Natural killer cell (primary cell): ENCODE data around the gene PCYT2. TPM values are rescaled to one million over a fixed set of nuclear protein-coding genes. Genes with fewer than 3 reads are reported as not detected.
A peak's percentile ranks its signal among the peaks of the same experiment; 100 is the strongest.

Experiments
- ATAC-seq, 3 donors: fragments of 150-1000 bp in 2 of 3; fragments of 200-7000 bp in 1 of 3; cut with Tn5 transposase; 1 replicate in 1 of 3; 2 replicates in 2 of 3; pipeline ENCODE4 v1.10.0; 2021; ENCODE audit warnings: mild to moderate bottlenecking in 2 of 3, moderate library complexity in 2 of 3
- DNase-seq, 2 donors: peaks; one replicate each; pipeline versions ENCODE4 v3.0.0 to v3.0.0-alpha.2; 2013 to 2021; ENCODE audit warnings: mixed read lengths in 1 of 2
- H3K27ac ChIP-seq: one replicate; pipeline ENCODE4 v1.5.1; 2013; ENCODE audit warnings: mild to moderate bottlenecking, low read length
- H3K27me3 ChIP-seq: one replicate; pipeline ENCODE4 v1.6.1; 2013; ENCODE audit warnings: low read length; ENCODE audit not compliant: control insufficient read depth, insufficient read depth
- H3K36me3 ChIP-seq: one replicate; pipeline ENCODE4 v1.6.1; 2013; ENCODE audit warnings: low read length; ENCODE audit not compliant: control insufficient read depth, insufficient read depth
- H3K4me1 ChIP-seq: one replicate; pipeline ENCODE4 v1.6.1; 2013; ENCODE audit warnings: low read length; ENCODE audit not compliant: control insufficient read depth, insufficient read depth
- H3K4me3 ChIP-seq: one replicate; pipeline ENCODE4 v1.5.1; 2013; ENCODE audit warnings: low read length
- H3K9me3 ChIP-seq: one replicate; pipeline ENCODE4 v1.6.1; 2013; ENCODE audit warnings: low read length; ENCODE audit not compliant: control insufficient read depth, insufficient read depth
- H3K27ac Mint-ChIP-seq, 2 donors: one replicate each; pipeline ENCODE4 v1.8.0; 2022; ENCODE audit warnings: mild to moderate bottlenecking in 2 of 2, mixed read lengths in 2 of 2, moderate library complexity in 1 of 2
- H3K27me3 Mint-ChIP-seq, 2 donors: one replicate each; pipeline ENCODE4 v1.8.0; 2022; ENCODE audit warnings: low read depth in 2 of 2, mixed read lengths in 2 of 2
- H3K36me3 Mint-ChIP-seq: one replicate; pipeline ENCODE4 v1.8.0; 2022; ENCODE audit warnings: mixed read lengths
- H3K4me1 Mint-ChIP-seq, 2 donors: one replicate each; pipeline ENCODE4 v1.8.0; 2022; ENCODE audit warnings: mixed read lengths in 2 of 2
- H3K4me3 Mint-ChIP-seq: one replicate; pipeline ENCODE4 v1.8.0; 2022; ENCODE audit warnings: mild to moderate bottlenecking, moderate library complexity, mixed read lengths
- H3K9me3 Mint-ChIP-seq, 2 donors: one replicate each; pipeline ENCODE4 v1.8.0; 2022; ENCODE audit warnings: mixed read lengths in 2 of 2
- CTCF ChIP-seq: fragments of 200-600 bp; IDR thresholded peaks from one replicate; pipeline ENCODE4 v1.8.0; 2022; ENCODE audit warnings: antibody characterized with exemption
- WGBS: methylation state at CpG from one replicate; pipeline ENCODE4 v1.1.7; 2013; ENCODE audit warnings: missing lambda C conversion rate; ENCODE audit not compliant: insufficient coverage; 5-methylcytosine and 5-hydroxymethylcytosine counted together
- intact Hi-C: fragments of 100-400 bp; cut with micrococcal nuclease; formaldehyde crosslinking; loops from one replicate; pipeline ENCODE4 v1.14.2; 2022
- total RNA-seq, 4 donors: library from RNA; stranded (reverse); fragments of 120-200 nt in 1 of 4; gene quantifications; one replicate each; pipeline versions ENCODE4 v1.2.3 to v1.2.4, GENCODE V29; 2013 to 2022

PCYT2 gene
- total RNA-seq, 3 donors from 2014 or later (not counting 1 experiment from before 2014, with no cell fraction given): 30.6 to 34.4 (median 34.2) TPM

GRCh38 chr17:81895400-81895799, 15.8 kb downstream of the PCYT2 start:
- Histone ChIP-seq H3K36me3 (peaks cover 27% of the 10 kb centered on the region), H3K4me1 (peaks cover 14% of the 10 kb centered on the region), H3K27me3 (no peaks in the 10 kb centered on the region), H3K9me3 (no peaks in the 10 kb centered on the region), H3K27ac (no peak overlapping the region), H3K4me3 (no peak overlapping the region)
- DNase-seq: no peak
- Mint-ChIP-seq H3K9me3 (no peaks in the 10 kb centered on the region), H3K4me1 (peaks cover 0 to 5% of the 10 kb centered on the region in 2 donors), H3K27ac (no peak overlapping the region), H3K27me3 (no peaks in the 10 kb centered on the region), H3K36me3 (no peaks in the 10 kb centered on the region), H3K4me3 (no peak overlapping the region)
- ATAC-seq: no peak
- WGBS: 98% methylated on average over 11 of the region's 11 CpGs
- no peak for TF ChIP-seq CTCF
- intact Hi-C loops: no loop called here

GRCh38 chr17:81891303-81891552, 20.0 kb downstream of the PCYT2 start:
- ATAC-seq: peak; percentile 15 to 25 (median 16)
- no peak for TF ChIP-seq CTCF
- peak overlapping the region; percentile 97 for H3K4me3 Mint-ChIP-seq
- no peak for DNase-seq
- Histone ChIP-seq H3K36me3 (peaks cover 42% of the 10 kb centered on the region), H3K27ac (no peak overlapping the region), H3K27me3 (no peaks in the 10 kb centered on the region), H3K4me3 (no peak overlapping the region), H3K9me3 (no peaks in the 10 kb centered on the region), H3K4me1 (peaks cover 23% of the 10 kb centered on the region)
- under 1% methylated on average over 40 of the region's 40 CpGs for WGBS
- no peaks in the 10 kb centered on the region for H3K36me3 Mint-ChIP-seq
- H3K27ac Mint-ChIP-seq: peak overlapping the region; percentile 93 to 96
- intact Hi-C loops: no loop called here
- H3K4me1 Mint-ChIP-seq: peaks cover 10 to 18% of the 10 kb centered on the region in 2 donors
- no peaks in the 10 kb centered on the region for H3K27me3 Mint-ChIP-seq
- H3K9me3 Mint-ChIP-seq: no peaks in the 10 kb centered on the region

GRCh38 chr17:81890447-81891302, 20.5 kb downstream of the PCYT2 start:
- H3K9me3 ChIP-seq: no peaks in the 10 kb centered on the region
- Mint-ChIP-seq H3K4me1 (peaks cover 10 to 21% of the 10 kb centered on the region in 2 donors), H3K36me3 (no peaks in the 10 kb centered on the region), H3K27ac (peak overlapping the region; percentile 93 to 96), H3K27me3 (no peaks in the 10 kb centered on the region), H3K4me3 (peak overlapping the region; percentile 84), H3K9me3 (no peaks in the 10 kb centered on the region)
- TF ChIP-seq CTCF: no peak
- peak in 1 of 3 donors; percentile 1 for ATAC-seq
- H3K4me1 ChIP-seq: peaks cover 23% of the 10 kb centered on the region
- intact Hi-C loops: no loop called here
- H3K4me3 ChIP-seq: peak overlapping the region; percentile 48
- H3K36me3 ChIP-seq: peaks cover 47% of the 10 kb centered on the region
- 10% methylated on average over 65 of the region's 69 CpGs for WGBS
- peak overlapping the region; percentile 70 for H3K27ac ChIP-seq
- no peaks in the 10 kb centered on the region for H3K27me3 ChIP-seq
- peak in 1 of 2 donors; percentile 47 for DNase-seq
